Measurements from ENCODE around the gene TRAM2. TPM values are rescaled to one million over a fixed set of nuclear protein-coding genes. Genes with fewer than 3 reads are reported as not detected.

TRAM2 gene
- total RNA-seq, 1 donor from 2014 or later: 47.0 TPM

DNA sequence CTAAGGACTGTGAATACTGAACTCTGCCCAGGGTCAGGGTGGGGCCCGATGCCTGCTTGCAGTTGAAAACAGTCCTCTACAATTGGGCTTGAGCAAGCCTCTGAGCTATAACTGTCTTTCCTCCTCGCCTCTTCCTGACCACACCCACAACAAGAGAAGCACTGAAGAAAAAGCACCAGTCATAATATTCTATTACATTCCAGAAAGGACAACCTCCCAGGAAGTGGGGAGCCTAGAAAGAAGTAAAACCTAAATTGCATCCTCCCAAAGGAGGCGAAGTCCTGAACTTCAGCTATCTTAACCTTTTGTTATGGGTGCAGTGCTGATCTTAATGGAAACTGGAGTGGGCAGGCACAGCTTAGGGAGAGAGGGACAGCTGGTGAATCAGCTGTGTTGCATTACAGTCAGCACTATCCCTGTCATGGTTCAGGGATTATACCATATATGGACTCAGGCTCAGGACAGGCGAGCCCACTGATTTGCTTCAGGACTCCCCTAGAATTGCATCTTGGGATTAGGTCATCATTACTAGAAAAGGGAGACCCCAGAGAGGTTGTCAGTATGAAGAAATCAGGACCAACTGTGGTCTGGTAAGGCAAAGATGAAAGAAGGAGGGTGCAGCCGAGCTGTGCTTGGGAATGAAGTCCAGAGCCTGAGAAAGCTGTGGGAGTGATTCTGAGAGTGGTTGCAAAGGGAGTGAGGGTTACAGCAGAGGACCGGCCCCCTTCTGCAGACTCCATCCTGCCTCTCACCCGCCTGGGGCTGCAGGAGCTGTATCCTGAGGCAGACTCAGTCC lies 18.3 kb upstream of the TRAM2 start:
- DNase-seq (ENCODE audit: low read depth): peak; percentile 98

DNA sequence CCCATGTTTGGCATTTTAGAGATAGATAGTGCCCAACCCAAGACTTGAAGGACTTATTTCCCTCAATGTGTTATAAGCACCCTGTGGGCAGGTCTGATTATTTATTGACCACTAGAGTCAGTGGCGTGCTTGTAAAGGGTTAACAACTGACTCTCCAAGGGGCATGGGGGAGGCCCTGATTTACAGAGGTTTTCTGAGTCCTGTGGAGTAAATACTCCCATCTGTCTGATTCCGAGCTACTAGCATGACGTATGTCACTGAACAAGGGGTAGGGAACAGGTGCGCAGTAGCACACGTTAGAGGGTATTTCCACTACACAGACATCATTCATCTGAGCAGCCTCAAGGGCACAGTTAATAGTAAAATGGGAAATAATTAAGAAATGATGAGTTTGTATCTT lies 17.4 kb upstream of the TRAM2 start:
- no peak for DNase-seq (ENCODE audit: low read depth)

DNA sequence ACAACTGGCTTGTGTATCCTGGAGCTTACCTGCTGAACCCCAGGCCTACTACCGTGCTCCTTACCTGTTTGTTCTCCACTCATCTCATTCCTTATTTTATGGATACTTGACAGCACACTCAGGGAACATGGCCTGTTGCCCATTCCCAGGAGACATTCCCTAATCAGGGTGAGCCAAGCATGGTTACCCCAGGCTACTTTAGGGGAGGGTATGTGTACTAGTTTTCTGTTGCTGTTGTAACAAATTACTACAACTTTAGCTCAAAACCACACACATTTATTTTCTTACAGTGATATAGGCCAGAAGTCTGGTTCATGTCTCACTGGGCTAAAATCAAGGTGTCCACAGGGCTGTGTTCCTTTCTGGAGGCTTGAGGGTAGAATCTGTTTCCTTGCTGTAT lies 15.0 kb upstream of the TRAM2 start:
- DNase-seq (ENCODE audit: low read depth): peak; percentile 71

DNA sequence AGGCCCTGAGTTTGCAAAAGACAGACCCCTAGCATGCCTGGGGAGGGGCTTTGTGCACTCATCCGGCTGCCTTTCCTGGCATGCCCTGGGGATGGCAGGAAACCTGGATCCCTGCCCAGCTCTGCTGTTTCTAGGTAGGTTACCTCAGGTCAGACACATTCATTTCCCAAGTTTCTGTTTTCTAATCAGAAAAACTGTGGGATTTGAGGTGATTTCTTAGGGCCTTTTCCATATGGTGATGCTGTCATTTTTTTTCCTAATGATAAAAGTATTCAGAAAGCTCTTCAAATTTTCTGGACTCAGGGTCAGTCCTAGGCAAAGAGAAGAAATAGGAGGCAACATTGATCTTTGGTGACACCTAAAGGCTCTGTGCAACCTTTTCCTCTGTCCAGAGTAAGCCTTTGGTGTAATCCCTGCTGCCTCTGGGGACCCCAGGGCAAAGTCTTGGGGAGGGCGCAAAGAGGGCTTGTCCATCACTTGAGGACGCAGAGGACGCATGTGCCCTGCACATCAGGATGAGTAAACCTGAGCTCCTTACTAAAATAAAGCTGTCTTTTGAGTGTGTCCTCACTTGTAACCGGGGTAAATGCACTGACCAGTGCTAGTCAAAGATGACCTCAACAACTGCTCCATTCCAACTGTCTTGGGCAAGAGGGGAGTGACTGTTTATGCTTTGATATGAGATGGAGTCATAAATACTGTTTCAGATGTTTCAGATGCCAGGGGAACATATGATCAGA lies 13.5 kb upstream of the TRAM2 start:
- DNase-seq (ENCODE audit: low read depth): peak; percentile 79

DNA sequence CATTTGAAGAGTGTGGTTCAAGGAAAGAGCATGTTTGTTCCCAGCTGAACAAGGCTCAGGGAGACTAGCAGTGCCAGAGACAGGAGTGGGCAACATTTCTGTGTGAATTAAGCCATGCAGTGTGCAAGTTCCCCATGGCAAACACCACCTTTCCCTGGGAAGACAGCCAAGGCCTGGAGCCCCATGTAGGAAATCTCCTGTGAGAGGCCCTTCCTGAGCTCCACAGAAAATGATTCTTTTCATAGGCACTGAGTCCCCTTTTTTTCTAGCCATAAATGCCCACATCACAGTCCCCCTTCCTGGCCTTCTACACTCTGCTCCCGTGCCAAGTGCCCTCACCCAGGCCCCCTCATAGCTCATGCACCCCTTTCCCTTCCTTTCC lies 11.8 kb upstream of the TRAM2 start:
- DNase-seq (ENCODE audit: low read depth): no peak

DNA sequence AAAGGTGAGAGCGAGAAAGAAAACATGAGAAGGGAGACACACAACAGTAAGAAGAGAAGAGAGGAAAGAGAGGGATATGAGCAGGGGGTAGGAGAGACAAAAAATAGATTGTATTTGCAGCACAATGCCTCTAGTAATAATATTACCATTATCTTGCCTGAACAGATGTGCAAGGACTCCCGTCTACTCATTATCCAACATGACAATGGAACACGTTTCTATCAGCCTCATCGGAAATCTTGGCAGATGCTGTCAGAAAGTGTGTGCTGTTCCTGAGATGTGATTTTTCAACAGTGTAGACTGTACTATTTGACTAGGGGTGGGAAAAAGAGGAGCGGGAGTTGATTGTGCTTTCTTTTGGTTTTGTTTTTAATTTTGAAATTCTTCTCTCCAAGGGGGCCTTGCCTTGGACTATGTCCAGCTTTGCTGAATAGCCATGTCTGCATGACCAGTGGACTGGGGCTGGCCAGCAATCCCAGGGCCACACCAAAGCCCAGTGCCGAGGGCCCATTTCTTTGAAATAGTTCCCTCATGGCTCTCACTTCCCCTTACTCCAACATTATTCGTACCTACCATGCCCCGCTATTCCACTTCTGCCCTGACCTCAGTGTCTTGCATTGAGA lies 11.3 kb upstream of the TRAM2 start:
- no peak for DNase-seq (ENCODE audit: low read depth)

DNA sequence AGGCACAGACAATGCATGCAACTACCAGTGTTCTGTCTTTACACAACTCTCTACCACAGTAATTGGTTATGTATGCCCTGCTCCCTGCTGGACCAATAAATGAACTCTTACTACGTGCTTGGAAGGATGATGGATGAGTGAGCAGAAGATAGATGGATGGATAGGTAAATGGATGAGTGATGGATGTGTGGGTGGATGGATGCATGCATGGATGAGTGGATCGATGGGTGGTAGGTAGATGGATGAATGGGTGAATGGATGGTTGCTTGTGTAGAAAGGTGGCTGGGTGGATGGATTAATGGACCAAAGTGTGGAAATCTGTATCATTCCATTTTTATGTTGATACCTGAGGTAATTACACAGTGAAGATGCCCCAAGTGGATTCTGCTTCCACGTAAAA lies 10.1 kb upstream of the TRAM2 start:
- no peak for DNase-seq (ENCODE audit: low read depth)

DNA sequence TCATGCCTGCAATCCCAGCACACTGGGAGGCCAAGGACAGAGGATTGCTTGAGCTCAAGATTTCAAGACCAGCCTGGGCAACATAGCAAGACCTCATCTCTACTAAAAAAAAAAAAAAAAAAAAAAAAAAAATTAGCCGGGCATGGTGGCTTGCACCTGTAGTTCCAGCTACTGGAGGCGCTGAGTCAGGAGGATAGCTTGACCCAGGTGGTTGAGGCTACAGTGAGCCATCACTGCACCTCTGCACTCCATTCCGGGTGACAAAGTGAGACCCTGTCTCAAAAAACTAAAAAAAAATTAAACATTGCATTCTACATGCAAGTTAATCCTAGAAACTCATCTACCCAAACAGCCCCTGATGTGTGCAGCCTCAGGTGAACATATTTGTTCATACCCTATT lies 7.3 kb upstream of the TRAM2 start:
- no peak for DNase-seq (ENCODE audit: low read depth)

DNA sequence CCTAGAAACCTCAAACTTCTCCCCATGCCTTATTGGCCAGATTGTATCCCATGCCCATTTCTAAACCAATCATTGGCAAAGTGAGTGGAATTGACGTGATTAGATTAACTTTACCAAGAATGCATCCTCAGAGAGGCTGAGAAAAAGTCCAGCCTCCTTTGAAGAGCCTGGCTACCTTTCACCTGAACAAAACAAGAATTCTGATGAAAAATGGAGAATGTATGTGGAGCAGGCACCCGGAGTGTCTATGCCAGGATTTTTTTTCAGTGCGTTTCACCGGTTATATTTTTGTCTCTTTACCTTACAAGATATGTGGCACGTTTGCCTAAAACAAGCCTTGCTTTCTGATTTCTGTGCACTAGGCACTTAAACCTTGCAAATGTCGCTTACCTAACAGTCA lies 6.1 kb upstream of the TRAM2 start:
- no peak for DNase-seq (ENCODE audit: low read depth)

DNA sequence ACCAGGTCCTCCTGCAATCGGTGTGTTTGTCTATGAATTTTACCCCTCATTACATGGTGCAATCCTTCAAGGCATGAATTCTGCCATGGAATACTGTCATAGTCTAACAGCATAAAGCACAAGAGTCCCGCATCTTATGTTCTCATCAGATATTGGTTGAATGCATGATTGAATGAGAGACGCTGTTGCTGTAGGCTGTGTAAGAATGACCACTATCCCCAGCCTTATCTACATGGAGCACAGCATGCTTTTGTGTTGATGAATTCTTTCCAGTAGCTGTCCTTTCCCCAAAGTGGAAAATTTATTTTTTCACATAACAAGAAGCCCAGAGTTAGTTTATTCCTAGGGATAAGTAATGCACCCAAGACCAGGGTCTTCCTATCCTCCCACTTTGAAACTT lies 5.6 kb upstream of the TRAM2 start:
- DNase-seq (ENCODE audit: low read depth): no peak

DNA sequence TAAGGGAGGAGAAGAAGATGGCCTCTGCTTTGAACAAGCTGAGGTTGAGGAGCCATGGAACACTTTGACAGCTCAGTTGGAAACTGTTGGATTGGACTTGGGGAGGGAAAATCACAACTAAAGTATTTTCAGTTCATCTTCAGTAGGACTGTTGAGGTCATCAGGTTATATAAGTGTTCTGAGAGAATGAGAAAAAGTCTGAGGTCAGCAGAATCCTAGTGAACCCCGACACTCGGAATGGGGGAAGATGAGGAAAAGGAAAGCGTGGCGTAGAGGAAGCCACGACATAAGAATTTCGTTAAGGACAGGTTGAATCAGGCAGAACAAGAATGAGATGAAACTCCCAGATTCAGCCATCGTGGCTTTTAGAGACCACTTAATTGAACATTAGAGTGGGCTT lies 4.0 kb upstream of the TRAM2 start:
- no peak for DNase-seq (ENCODE audit: low read depth)

DNA sequence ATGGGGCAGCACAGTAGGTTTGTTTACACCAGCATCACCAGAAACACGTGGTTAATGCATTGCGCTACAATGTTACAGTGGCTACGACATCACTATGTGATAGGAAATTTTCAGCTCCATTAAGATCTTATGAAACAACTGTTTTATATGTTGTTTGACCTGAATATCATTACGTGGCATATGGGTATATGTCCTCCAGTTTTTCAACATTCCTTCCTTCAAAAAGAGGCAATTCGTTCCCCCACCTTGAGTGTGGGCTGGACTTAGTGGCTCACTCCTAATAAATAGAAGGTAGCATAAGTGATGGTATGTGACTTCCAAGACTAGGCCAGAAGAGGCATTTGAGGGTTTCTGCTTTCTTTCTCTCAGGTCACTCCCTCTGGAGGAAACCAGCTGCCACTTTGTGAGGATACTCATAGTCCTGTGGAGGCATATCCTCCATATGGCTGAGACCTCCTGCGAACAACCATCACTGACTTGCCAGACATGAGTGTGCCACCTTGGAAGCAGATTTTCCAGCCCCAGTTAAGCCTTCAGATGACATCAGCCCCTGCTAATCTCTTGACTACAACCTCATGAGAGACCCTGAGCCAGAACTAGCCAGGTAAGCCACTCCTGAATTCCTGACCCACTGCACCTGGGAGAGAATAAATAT lies 2.3 kb upstream of the TRAM2 start:
- no peak for DNase-seq (ENCODE audit: low read depth)

DNA sequence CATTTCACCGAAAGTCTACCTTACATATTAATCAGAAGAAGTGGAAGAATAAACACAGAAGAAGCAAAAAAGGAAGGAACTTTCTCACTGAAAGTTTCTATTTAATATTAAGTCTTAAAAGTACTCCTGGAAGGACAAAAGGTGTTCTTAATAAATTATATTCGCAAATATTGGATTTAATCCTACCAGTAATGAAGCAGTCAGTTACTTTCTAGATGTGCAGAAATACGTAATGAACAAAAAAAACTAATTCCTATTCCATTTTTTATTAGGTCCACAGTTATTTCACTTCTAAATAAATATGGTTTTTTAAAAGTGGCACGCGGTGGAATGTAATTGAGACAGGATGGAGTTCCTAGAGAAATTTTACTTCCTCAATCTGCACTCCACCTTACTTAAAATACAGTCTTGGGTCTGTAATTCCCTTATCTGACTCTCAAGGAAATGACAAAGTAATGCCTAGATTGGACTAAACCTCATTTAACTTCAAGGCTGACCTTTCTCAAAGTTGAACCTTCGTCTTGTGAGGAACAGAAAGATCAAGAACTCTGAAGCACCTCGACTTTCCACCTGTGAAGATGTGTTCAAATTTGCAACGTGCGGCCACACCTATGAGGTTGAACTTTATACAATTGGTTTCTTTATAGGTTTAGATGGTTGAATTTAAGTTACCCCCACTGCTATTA lies 1.1 kb upstream of the TRAM2 start:
- DNase-seq (ENCODE audit: low read depth): no peak

DNA sequence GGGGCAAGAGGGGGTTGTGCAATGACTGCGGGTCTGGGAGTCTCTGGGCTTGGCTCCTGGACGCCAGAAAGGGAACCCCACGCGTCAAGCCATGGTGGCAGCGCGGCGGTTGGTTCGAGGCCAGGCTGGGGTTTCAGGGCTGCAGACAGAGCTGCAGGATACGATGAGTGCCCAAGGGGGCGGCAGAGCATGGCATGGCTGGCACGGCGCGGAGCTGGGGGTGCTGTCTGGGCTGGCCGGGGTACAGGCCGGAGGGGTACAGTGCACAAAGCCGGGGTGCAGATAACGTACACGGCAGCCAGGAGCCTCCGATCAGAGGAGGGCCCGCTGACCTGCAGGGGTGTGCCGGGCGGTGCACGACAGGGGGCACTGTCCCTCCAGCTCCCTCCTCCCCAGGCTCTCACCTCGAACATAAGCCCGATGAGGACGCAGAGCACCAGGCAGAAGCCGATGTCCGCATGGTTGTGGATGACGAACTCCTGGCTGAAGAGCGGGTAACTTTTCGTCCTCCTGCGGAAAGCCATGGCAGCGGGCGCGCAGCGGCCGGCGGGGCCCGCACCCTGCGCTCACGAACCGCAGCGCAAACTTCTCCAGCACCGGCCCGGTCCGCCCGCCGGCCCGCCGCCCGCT lies 353 bp downstream of the TRAM2 start:
- peak; percentile 73 for DNase-seq (ENCODE audit: low read depth)

DNA sequence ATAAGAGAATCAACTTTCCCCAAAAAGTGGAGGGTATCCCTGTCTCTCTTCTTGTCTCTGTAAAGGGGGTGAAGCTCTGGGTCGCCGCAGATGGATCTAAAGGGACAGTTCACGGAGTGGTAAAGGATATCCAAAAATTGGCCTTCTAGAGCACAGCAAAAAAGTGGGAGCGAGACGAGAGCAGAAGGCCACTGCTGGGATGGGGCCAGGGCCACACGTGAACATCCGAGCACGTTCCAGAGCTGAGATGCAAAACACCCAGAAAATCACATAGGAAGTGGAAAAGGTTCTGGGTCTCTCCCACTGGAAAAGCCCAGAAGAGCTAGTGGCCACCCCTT lies 837 bp downstream of the TRAM2 start:
- DNase-seq (ENCODE audit: low read depth): no peak

DNA sequence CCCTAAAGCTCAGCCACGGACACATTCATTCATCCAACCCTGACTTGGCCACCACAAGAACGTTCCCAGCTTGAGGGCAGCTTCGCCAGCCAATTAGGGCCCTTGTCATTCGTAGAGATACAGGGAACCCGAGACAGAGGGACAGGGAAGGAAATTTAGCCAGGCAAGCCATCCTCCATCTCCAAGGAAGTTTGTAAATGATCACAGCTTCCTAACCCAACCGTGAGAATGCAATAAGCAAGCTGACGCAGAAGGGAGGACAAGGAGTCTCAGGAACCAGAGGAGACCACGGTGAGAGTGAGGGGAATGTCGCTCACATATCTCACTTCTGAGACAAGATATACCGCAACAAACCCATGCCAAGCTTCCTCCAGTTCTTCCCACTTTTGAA lies 1.4 kb downstream of the TRAM2 start:
- no peak for DNase-seq (ENCODE audit: low read depth)

DNA sequence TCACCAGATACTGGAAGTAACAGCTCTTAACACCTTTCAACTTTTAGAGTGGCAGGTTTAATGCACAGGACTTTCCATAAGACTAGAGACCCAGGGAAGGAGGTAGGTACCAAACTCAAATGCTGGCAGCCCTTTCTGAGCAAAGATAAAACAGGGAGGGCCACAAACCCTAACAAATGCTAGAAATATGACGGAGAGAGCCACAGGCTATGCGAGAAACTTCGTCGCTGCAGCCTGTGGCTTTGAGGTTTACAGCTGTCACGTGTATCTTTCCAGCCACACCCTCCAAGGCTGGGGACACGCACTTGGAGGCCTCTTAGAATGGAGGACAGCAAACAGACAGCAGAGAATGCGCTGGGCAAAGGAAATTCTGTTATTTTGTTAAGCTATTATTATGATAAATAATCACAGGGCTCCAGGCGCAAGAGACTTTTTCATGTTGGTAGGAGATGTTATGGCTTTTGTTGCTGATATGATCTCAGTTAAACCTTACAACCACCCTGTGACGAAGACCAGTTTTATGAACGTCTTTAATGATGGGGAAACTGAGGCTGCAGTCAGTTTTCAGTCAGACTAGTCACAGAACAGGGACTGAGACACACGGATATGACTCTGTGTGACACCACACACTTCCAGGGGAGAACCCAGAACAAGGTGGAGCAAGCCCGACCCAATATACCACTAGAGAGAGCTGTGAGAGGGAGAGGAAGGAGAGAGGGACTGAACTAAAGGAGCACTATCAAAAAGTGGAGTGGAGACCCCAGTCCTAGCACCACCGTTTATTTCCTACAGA lies 2.0 kb downstream of the TRAM2 start:
- DNase-seq (ENCODE audit: low read depth): no peak

DNA sequence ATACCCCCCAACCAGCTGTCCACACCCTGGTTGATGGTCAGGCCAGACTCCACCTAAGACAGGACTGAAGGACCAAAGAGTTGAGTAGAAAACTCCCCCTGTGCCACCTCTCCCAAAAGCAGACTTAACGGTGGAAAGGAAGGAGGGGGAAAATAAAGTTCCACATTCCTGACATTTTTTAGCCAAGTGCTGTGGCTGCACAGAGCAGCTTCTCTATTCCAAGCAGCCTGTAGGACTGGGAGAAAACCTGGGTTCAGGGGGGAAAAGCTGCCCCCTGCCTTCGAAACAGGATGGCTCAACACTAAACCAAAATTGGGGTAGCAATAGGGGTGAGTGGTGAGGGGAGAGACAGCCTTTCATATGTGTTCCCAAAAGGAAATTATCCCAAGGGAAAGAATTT lies 3.6 kb downstream of the TRAM2 start:
- DNase-seq (ENCODE audit: low read depth): peak; percentile 62

DNA sequence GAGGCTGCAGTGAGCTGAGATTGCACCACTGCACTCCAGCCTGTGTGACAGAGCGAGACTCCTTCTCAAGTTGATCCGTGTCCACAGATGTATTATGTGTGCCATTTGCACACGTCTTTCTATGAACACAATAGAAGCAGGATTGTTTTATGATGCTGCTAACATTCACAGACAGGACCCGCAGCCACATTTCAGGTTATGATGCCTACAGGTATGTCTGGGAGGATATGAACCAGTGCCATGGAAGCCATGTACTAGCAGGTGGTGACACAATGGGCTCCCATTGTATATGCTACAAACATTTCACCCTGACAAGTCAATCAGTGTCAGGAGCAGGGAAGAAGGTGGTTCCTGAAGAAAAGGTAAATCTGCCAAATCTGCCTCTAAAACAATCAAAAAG lies 4.3 kb downstream of the TRAM2 start:
- no peak for DNase-seq (ENCODE audit: low read depth)

DNA sequence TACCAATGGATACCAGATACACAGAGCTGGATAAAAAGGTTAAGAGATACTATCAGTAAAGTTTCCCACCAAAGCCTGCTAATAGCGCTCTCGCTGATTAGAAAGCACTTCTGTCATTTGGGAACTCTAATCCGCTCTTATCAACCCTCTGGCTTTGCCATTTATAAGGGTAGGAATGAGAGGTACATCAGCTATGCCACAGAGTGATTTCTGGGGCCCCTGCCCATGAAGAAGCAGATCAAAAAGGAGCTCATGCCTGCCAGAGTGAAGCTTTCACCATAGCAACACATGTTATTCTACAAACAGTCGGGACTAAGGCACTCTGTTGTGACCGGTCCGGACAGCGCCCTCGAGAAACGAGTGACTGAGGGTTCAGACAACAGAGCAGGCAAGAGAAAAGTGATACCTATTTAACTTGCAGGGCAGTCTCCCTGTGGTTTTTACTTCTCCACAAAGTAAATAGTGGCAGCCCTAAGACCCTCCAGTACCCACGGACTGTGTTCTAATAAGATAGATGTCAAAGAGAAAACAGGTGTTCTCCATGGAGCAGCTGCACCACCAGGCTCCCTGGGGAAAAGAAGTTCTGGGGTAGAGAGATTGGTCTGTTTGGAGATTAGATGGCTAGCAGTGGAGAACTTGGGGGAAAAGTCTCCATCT lies 5.6 kb downstream of the TRAM2 start:
- DNase-seq (ENCODE audit: low read depth): peak; percentile 57

Data from renal cortical epithelial cell (primary cell).